GM20431 (cell line): ENCODE data around the gene PIEZO1.

Experiments used
- in situ Hi-C: fragments of 300-500 bp; cut with MseI, MboI; formaldehyde crosslinking; loops from one replicate; pipeline ENCODE4 v1.15.0; 2020; ENCODE audit warnings: low sequenced_read_pairs; ENCODE audit not compliant: unreplicated experiment

Gene PIEZO1

DNA sequence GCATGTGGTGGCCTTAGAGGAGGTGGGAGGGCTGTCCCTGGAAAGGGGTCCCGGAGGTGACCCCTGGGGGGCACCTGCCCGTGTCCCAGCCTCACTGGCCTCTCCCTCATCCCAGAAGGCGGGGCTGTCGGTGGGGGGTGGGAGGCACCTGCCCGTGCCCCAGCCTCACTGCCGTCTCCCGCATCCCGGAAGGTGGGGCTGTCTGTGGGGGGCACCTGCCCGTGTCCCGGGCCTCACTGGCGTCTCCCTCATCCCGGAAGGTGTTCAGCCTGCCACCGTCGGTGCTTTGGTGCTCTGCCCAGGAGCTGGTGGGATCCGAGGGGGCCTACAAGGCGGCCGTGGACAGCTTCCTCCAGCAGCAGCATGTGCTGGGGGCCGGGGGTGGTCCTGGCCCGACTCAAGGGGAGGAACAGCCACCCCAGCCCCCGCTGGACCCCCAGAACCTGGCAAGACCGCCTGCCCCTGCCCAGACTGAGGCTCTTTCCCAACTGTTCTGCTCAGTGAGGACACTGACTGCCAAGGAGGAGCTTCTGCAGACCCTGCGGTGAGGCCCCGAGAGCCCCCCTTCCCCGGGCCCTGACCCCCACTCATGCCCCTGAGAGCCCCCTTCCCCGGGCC lies 72.5 kb downstream of the PIEZO1 start:
- in situ Hi-C loops = no loop called here

DNA sequence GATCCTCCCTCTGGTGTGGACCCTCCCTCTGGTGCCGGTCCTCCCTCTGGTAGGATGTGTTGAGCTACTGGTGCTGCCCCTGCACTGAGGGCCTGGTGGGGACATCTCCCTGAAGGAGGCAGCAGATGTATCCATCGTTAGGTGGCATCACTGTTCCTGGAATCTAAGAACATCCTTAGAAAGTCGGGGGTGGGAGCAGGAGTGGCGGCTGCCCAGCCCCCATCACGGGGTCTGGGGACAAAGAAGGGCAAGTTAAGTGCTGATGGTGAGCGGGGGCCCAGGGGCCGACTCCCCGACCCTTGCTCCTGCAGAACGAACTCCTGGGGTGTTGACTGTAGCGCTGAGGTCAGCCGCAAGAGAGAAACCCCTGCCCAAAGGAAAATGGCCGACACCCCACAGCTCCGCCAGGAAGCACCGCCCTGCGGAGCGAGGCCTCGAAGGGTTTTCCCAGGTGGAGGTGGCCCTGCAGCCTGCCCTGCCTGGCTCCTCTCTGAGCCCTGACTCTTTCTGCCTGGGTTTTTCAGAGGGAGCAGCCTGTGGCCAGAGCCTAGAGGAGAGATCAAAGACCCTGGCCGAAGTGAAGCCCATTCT lies 73.2 kb downstream of the PIEZO1 start:
- in situ Hi-C loops = no loop called here

DNA sequence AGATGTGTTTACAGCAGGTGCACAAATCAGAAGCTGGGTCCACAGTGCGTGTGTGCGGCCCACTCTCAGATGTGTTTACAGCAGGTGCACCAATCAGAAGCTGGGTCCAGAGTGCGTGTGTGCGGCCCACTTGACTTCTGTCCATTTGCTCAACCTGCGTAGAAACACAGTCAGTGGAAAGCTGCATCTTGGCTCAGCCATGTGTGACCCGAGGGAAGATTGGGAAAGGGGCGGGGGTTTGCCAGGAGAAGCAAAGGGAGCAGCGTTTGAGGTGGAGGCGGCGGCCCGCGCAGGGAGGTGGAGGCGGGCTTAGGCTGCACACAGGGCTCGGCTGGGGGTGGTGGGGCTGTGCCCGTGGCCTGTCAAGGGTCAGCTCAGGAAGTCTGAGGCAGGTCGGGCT lies 74.5 kb downstream of the PIEZO1 start:
- in situ Hi-C loops = no loop called here

DNA sequence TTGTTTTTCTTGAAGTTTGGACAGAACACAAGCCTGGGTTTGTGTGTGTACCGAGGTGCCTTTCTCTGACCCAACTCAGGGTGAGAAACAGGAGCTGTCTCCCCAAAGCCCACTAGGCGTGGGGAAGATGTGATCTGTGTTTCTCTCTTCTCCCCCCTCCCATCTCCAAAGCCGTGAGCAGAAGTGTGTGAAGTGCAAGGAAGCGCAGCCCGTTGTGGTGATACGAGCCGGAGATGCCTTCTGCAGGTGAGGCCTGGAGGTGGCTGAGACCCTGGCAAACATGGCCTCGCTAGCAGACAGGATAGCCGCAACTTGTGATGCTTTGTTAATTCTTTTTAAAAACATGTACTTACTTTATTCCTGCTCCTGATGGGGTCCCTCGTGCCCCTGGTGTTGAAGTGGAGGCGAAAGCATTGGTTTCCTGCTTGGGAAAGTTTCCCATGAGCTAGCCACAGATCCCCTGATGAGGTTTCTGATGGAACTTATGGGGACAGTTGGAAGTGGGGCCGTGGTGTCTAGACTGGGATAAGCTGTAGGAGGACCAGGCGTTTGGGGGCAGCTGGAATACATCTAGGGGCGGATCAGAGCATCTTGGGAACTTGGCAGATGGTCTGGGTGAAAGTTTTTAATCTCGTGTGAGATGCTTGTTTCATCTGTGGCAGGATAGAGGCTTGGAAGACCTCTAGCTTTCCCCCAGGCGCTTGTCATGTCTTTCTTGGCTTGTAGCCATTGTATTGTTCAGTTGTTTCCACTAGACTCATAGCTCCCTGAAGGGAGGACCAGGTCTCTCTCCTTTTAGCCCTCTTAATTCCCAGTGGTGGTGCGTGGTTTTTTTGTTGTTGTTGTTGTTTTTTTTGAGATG lies 77.8 kb downstream of the PIEZO1 start:
- in situ Hi-C loops = no loop called here

DNA sequence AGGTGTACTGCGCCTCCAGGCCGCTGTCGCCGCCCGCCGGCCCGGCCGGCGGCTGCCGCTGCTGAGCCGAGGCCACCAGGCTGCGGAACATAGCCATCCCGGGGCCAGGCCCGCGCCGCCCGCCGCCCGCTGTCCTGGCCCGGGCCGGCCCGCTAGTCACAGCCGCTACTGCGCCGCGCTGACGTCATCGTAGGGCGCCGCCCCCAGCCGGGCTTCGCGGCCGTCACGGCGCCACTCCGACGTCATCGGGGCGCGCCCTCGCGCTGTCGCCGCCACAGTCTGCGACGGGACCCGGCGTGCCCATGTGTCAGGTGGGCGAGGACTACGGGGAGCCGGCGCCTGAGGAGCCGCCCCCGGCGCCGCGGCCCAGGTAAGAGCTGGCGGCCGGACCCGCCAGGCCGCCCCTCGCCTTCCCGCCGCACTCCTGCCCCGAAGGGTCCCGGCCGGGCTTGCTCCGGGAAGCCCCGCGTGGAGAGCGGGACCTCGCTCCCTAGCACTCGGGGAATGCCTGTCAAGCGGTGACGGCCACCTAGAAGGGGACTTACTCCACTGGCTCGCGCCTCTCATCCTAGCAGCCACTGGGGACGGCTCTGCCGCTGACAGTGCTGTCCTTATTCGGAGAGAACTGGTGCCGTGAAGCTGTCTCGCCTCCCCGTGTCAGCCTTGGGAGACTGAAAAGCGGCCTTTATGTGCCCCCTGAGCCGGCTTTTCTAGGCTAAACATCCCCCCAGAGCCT lies 78.6 kb downstream of the PIEZO1 start, which contains the start of the genes CTU2 and RNF166:
TSS of gene CTU2 (plus strand) at position 275 of the 736 bp plus-strand sequence. CDS start at position 303, 28 bp downstream.
TSS of gene RNF166 (minus strand) at position 180 of the 736 bp plus-strand sequence. CDS start at position 97, 83 bp downstream.
- in situ Hi-C loops = no loop called here

DNA sequence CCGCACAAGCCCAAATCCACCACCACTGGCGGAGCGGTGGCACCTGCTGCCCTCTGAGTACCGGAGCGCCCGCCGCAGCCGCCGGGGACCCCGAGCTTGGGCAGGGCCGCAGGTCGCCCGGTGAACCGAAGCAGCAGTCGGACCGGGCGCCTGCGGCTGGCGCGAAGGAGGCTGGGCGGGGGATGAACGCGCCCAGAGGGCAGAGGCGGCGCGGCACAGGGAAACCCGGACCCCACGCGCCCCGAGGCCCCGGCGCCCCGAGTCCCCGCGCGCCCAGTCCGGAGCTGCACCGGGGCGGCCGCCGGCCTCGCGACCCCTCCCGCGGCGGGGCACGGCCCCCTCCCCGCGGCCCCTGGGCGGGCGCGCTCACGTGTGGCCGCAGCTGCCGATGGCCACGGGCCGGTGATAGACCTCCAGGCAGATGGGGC lies 79.2 kb downstream of the PIEZO1 start:
- in situ Hi-C loops = no loop called here

DNA sequence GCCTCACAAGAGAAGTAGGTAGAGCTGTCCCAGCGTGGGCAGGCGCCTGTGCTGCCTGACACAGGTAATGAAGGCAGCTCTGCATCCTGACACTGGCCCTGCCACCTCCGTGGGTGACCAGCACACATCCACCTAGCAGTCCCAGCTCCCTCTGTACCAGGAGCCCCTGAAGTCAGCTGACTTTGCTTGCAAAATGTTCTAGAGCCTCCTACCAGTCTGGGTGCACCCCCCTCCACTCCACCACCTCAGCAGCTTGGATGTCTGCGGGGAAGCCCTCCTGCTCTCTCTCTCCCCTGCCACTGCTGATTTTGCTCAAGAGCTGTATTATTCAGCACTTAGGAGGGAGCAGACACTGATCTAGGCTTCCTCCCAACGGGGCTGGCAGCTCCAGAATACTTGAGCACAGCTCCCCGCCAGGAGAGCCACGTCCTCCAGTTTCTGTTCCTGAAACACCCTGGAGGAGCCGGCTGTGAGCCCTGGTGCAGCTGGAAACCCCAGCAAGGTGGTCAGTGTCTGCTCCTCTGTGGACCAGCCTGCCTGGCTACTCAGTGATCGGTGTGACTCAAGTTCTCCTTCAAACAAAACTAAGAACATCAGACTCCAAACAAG lies 79.8 kb downstream of the PIEZO1 start:
- in situ Hi-C loops = no loop called here

DNA sequence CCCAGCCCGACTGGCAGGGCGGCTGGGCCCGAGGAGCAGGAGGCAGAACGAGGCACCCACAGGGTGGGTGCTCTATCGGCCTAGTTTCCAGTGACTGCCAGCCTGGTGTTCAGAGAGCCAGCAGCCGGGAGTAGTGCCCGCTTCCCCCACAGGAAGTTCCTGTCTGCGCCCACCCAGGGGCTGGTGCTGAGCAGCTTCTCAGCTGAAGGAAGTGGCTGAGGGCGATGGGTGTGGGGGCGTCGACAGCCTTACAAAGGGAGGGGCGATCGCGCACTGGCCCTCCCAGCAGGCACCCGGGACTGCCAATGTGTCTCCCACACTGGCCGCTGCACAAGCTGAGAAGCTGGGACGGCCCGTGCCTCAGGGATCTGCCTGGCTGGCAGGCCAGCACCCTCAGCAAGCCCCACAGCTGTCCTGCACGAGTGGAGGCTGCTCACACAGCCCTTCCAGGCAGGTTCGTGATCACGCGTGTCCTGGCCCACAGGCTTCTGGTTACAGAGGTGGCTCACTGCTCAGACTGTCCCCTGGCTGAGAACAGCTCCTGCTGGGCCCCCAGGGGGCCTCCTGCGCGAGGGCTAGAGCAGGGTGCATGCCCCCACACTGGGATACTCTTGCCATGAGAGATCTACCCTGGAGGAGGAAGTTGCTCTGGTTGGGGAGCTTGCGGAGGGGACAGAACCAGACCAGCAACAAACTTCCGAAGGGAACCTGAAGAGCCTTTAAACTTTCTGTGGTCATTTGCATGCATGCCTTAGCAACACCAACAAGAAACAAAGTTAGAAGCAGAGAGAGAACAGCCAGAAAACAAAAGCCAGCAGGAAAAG lies 81.3 kb downstream of the PIEZO1 start:
- in situ Hi-C loops = no loop called here

DNA sequence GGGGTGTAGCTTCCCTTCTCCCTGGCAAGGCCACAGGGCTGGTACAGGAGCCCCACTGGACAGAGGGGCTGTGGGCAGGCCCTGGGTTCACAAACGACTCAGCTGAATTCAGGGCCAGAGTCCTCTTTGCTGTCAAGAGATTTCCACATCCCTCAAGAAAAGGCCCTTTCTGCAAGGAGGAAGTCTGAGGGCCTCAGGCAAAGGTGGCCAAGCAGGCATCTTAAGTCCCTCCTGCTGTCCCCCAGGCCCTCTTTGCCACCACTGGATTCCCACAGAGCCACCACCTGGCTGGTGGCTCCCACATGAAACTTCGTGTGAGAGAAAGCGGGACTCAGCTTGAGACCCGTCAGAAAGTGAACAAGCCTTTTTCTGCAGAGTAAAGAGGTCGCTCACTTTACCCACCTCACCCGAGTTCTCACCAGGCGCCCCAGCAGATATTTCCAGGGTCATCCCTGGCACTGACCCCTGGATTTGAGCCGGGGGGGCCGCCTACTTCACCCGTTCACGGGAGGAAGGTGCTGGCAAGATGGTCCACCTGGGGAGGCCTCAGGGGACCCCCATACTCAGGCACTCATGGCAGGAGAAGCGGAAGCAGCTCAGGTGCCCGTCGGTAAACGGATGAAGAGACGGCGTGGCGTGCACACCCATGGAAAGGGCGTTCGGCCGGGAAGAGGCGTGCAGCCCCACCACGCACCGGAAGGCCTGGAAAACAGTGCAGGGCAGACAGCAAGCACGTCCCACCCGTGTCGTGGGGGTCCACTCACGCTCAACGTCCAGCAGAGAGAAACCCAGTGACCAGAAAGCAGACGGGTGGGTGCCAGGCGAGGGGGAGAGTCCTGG lies 82.4 kb downstream of the PIEZO1 start:
- in situ Hi-C loops = no loop called here

DNA sequence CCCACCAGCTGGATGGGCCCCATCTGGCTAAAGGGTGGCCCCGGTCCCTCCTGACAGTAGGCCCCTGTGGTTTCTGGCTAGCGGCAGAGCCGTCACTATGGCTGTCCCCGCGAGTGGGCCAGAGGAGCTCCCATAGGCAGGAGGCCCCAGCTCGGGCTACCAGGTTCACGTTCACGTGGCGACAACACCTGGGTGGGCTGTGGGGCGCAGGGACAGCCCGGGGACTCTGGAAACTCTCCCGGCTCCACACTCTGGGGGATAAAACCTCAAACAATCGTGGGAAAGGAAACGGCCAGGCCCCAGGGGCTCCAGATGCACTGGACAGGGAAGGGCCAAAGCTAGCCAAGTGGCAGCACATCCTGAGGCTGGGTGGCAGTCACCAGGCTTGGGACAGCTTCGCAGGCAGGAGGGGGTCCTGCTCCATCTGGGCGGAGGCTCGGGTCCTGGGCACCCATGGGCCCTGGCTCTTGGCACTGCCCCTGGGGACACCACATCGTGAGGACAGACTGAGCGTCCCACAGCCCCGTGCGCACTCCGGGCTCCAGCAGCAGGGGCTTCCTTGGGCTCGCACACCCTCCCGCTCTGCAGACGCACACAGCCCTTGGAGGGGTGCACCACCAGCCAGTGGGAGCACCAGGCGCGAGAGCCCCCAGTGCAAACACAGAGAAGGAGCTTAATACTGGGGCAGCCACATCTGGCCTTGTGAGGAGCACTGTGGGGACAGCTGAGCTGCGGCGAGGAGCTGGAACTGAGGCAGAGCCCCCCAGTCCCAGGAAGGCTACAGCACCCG lies 83.2 kb downstream of the PIEZO1 start:
- in situ Hi-C loops = no loop called here

DNA sequence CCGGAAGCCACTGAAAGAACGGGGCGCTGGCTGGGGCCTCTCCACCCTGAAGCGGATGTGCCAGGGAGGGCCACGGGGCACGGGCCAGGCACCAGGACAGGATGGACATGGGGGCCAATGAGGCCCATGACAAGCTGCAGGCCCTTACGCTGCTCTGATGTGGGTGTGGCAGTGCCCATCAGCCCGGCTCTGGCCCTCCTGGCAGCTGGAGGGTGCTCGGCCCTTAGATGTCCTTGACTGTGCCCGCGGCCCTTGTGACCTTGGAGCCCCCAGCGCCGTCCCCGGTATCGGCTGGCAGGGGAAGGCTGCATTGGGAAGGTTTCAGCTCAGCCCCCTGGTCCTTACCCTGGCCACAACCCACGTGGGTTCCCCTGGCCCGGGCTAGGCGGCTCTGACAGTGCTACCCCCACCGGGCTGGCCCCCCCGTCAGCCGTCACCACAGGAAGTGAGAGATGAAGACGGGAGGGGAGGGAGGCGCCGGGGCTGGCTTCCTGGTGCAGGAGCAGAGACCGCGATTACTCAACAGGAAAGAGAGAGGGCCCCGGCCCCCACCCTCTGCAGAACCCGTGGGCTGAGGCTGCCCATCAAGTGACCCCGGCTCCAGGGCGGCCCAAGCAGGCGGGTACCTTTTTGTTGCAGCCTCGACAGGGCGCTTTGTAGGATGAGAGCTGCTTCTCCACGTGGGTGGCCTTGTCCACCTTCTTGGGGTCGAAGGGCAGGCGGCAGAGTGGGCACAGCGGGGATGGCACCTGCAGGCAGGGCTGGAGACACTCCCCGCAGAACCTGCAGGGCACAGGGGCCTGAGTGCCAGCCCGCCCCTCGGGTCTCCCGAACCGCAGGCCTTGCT lies 84.2 kb downstream of the PIEZO1 start:
- in situ Hi-C loops = no loop called here

DNA sequence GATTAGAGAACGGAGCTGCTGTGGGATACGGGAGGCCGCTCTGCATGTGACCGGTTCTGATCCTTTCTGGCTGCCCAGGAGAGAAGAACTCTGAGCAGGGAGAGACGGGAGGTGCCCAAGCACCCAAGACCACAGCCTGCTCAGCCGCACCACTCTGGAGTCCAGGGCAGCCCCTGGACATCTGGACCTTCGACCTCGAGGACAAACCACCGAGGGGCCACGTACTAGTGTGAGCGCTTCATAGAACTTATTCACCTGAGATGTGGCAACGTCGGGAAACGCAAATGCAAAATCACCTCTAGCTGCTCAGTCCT lies 84.7 kb downstream of the PIEZO1 start:
- in situ Hi-C loops = no loop called here

DNA sequence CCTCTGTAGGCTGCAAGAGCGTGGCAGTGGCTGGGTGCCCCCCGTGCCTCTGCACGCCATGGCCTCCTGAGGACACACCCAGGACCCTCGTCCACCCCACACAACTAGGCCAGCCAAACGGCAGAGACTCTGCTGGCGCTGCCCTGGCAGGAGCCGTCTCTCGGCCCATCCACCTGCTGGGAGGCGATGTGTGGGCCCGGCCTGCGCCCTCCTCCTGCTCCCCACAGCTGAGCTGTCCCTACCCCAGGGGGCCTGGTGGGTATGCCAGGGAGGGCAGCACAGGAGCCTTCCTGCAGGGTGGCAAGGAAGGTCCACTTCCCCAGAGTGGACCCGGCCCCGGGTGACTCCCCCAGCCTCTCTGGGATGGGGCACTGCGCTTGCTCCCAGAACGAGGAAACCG lies 85.8 kb downstream of the PIEZO1 start:
- in situ Hi-C loops = no loop called here

DNA sequence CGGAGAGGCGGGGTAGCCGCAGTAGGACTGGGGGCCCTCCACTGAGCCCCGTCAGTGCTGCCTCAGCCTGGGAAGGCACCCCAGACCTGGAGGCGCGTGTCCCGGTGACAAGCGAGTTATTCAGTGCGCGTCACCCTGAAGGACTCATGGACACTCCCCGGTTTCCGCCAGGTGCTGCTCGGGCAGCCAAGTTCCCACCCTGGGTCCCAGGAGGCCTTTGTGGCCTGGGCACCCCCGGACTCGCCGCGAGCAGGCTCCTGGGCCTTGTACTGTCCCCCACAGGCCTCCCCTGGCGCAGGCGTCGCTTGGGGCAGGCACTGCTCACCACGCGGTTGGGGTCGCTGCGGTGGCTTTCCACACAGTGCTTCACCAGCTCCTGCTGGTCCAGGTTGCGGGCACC lies 86.4 kb downstream of the PIEZO1 start:
- in situ Hi-C loops = no loop called here

DNA sequence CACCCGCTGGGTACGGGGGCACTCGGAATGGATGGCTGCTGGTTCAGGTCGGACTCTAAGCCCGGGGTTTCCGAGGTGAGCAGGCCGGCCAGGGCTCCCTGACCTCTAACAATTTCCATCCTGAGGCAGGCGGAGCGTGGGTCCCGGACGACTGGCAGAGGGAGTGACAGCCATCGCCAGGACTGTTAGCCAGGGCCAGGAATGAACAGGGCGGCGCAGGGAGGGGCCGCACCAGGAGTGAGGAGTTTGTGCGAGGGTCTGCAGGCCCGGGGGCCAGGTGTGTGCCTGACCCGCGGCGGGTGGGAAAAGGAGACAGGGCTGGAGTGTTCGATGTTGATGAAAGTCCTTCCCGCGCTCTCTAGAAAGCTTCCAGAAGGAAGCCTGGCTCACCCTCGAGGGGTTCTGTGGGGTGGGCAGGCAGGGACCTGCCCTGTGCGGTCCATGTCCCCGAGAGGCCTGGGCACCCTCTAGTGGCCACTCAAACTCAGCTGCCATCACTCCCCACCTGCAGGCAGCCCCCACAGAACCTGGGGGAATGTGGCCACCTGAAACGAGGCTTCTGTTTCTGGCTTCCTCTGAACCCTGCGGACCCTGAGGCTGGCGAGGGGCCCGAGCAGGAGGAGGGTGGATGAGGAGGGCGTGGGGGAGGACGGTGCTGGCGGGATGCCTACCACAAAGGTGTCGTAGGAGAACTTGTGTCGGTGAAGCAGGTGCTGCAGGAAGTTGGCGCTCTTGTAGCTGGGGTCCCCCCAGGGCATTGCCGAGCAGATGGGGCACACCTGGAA lies 87.0 kb downstream of the PIEZO1 start:
- in situ Hi-C loops = no loop called here
